ENCODE results near the gene ETDA.

- no peak for TF ChIP-seq CTCF (IDR thresholded peaks at IDR 0.05 in 4 of 5, conservative IDR thresholded peaks at IDR 0.05 in 1 of 5)
- TF ChIP-seq POLR2A (IDR thresholded peaks at IDR 0.05) = no peak
Observed at GRCh38 chrX:135302269-135302873, 50.5 kb downstream of the ETDA start.

Data from gastrocnemius medialis (tissue), 4 donors.